H9 (cell line): ENCODE measurements around the gene MEF2A. TPM values are rescaled to one million over a fixed set of nuclear protein-coding genes. Genes with fewer than 3 reads are reported as not detected.

Experiments used
- DNase-seq: peaks from one replicate; pipeline ENCODE4 v3.0.0-alpha.2; 2017
- H2AFZ ChIP-seq: one replicate; pipeline ENCODE4 v1.6.1; 2013; ENCODE audit warnings: mild to moderate bottlenecking, low read length, control low read depth, moderate library complexity
- H2AK5ac ChIP-seq: 2 replicates; pipeline ENCODE4 v1.6.1; 2013; ENCODE audit warnings: low read length, control low read depth, mixed read lengths; ENCODE audit not compliant: insufficient read length
- H2BK120ac ChIP-seq: one replicate; pipeline ENCODE4 v1.6.1; 2013; ENCODE audit warnings: low read depth, mild to moderate bottlenecking, low read length, control low read depth, inconsistent platforms; ENCODE audit not compliant: poor library complexity, severe bottlenecking
- H2BK12ac ChIP-seq: 2 replicates; pipeline ENCODE4 v1.6.1; 2013; ENCODE audit warnings: low read length, control low read depth, mixed read lengths, low read depth; ENCODE audit not compliant: insufficient read length
- H2BK15ac ChIP-seq: 2 replicates; pipeline ENCODE4 v1.6.1; 2013; ENCODE audit warnings: low read depth, low read length, control low read depth
- H2BK20ac ChIP-seq: one replicate; pipeline ENCODE4 v1.6.1; 2013; ENCODE audit warnings: low read depth, mild to moderate bottlenecking, low read length, control low read depth, inconsistent platforms; ENCODE audit not compliant: poor library complexity, severe bottlenecking
- H2BK5ac ChIP-seq: 2 replicates; pipeline ENCODE4 v1.6.1; 2013; ENCODE audit warnings: low read length, control low read depth, mixed read lengths; ENCODE audit not compliant: insufficient read length
- H3K14ac ChIP-seq: 2 replicates; pipeline ENCODE4 v1.6.1; 2013; ENCODE audit warnings: low read length, control low read depth; ENCODE audit not compliant: insufficient read depth
- H3K18ac ChIP-seq: 2 replicates; pipeline ENCODE4 v1.6.1; 2013; ENCODE audit warnings: low read depth, mild to moderate bottlenecking, mixed read lengths, low read length, control low read depth; ENCODE audit not compliant: insufficient read length
- H3K23ac ChIP-seq: 2 replicates; pipeline ENCODE4 v1.6.1; 2013; ENCODE audit warnings: low read length, control low read depth, mixed read lengths, low read depth; ENCODE audit not compliant: insufficient read length
- H3K23me2 ChIP-seq: 2 replicates; pipeline ENCODE4 v1.6.1; 2013; ENCODE audit warnings: low read depth, mild to moderate bottlenecking, mixed read lengths, low read length, control low read depth; ENCODE audit not compliant: insufficient read length, poor library complexity, severe bottlenecking
- H3K27ac ChIP-seq: 2 replicates; pipeline ENCODE4 v1.5.1; 2013; ENCODE audit warnings: low read length, control low read depth, mixed read lengths, low read depth; ENCODE audit not compliant: insufficient read length
- H3K27me3 ChIP-seq: 2 replicates; pipeline ENCODE4 v1.6.1; 2013; ENCODE audit warnings: low read length, control low read depth, inconsistent platforms; ENCODE audit not compliant: insufficient read depth
- H3K4ac ChIP-seq: 2 replicates; pipeline ENCODE4 v1.6.1; 2013; ENCODE audit warnings: low read depth, mild to moderate bottlenecking, control low read depth, inconsistent platforms, low read length, moderate library complexity
- H3K4me1 ChIP-seq: 2 replicates; pipeline ENCODE4 v1.6.1; 2013; ENCODE audit warnings: low read length, control low read depth, inconsistent platforms; ENCODE audit not compliant: insufficient read depth
- H3K4me2 ChIP-seq: 2 replicates; pipeline ENCODE4 v1.6.1; 2013; ENCODE audit warnings: low read length, control low read depth, mixed read lengths; ENCODE audit not compliant: insufficient read length, insufficient read depth
- H3K56ac ChIP-seq: 2 replicates; pipeline ENCODE4 v1.6.1; 2013; ENCODE audit warnings: low read depth, mild to moderate bottlenecking, mixed read lengths, low read length, control low read depth; ENCODE audit not compliant: insufficient read length
- H3K79me1 ChIP-seq: 2 replicates; pipeline ENCODE4 v1.6.1; 2013; ENCODE audit warnings: low read depth, mild to moderate bottlenecking, moderate library complexity, low read length, control low read depth, inconsistent platforms; ENCODE audit not compliant: insufficient read depth, poor library complexity, severe bottlenecking
- H3K79me2 ChIP-seq: 2 replicates; pipeline ENCODE4 v1.6.1; 2013; ENCODE audit warnings: low read length, control low read depth, inconsistent platforms; ENCODE audit not compliant: insufficient read depth
- H3K9ac ChIP-seq: 2 replicates; pipeline ENCODE4 v1.6.1; 2013; ENCODE audit warnings: low read length, control low read depth, mixed read lengths; ENCODE audit not compliant: insufficient read length; ENCODE audit errors: extremely low read depth
- H3K9me3 ChIP-seq: one replicate; pipeline ENCODE4 v1.6.1; 2013; ENCODE audit warnings: low read depth, low read length, inconsistent platforms; ENCODE audit not compliant: control insufficient read depth
- H3T11ph ChIP-seq: one replicate; pipeline ENCODE4 v1.6.1; 2013; ENCODE audit warnings: mild to moderate bottlenecking, low read length, control low read depth, inconsistent platforms
- H4K20me1 ChIP-seq: one replicate; pipeline ENCODE4 v1.6.1; 2013; ENCODE audit not compliant: control insufficient read depth, insufficient read length, insufficient read depth
- H4K5ac ChIP-seq: 2 replicates; pipeline ENCODE4 v1.6.1; 2013; ENCODE audit warnings: low read depth, mild to moderate bottlenecking, mixed read lengths, low read length, control low read depth; ENCODE audit not compliant: insufficient read length
- H4K8ac ChIP-seq: replicated peaks from 2 replicates; pipeline ENCODE4 v1.6.1; 2013; ENCODE audit warnings: low read length, control low read depth, mixed read lengths, low read depth; ENCODE audit not compliant: insufficient read length
- H4K91ac ChIP-seq: 2 replicates; pipeline ENCODE4 v1.6.1; 2013; ENCODE audit warnings: low read depth, mild to moderate bottlenecking, moderate library complexity, mixed read lengths, low read length, control low read depth; ENCODE audit not compliant: insufficient read length
- H3K27ac Mint-ChIP-seq, 3 experiments: 2 replicates in 2 of 3; 3 replicates in 1 of 3; pipeline ENCODE4 v1.8.0; 2020 to 2021; ENCODE audit warnings: mixed read lengths in 3 of 3, mild to moderate bottlenecking in 1 of 3, moderate library complexity in 1 of 3
- H3K27me3 Mint-ChIP-seq: 2 replicates; pipeline ENCODE4 v1.8.0; 2021; ENCODE audit warnings: low read depth, mild to moderate bottlenecking, moderate library complexity, mixed read lengths
- H3K36me3 Mint-ChIP-seq, 3 experiments: 2 replicates in 2 of 3; 3 replicates in 1 of 3; pipeline ENCODE4 v1.8.0; 2020 to 2021; ENCODE audit warnings: low read depth in 3 of 3, mixed read lengths in 3 of 3; ENCODE audit not compliant: insufficient read depth in 1 of 3
- H3K4me1 Mint-ChIP-seq, 2 experiments: 2 replicates each; pipeline ENCODE4 v1.8.0; 2020; ENCODE audit warnings: mixed read lengths in 2 of 2
- H3K4me3 Mint-ChIP-seq, 2 experiments: 2 replicates in 1 of 2; 3 replicates in 1 of 2; pipeline ENCODE4 v1.8.0; 2020 to 2021; ENCODE audit warnings: mild to moderate bottlenecking in 2 of 2, mixed read lengths in 2 of 2, moderate library complexity in 1 of 2
- H3K9me3 Mint-ChIP-seq, 2 experiments: 2 replicates in 1 of 2; 3 replicates in 1 of 2; pipeline ENCODE4 v1.8.0; 2020; ENCODE audit warnings: mild to moderate bottlenecking in 2 of 2, mixed read lengths in 2 of 2, moderate library complexity in 1 of 2
- WGBS: extraction: QIAGEN DNeasy Blood & Tissue Kit; methylation state at CpG from one replicate; pipeline ENCODE4 v1.1.7; 2013; ENCODE audit warnings: missing lambda C conversion rate, low lambda C conversion rate, mixed read lengths; ENCODE audit not compliant: insufficient read length; ENCODE audit errors: extremely low coverage; 5-methylcytosine and 5-hydroxymethylcytosine counted together
- total RNA-seq: library from RNA; stranded (reverse); gene quantifications from 2 replicates; pipeline ENCODE4 v1.2.1, GENCODE V29; 2021
- TF ChIP-seq, protein P1 (sequence below): fragments of 200-600 bp; sonication (generic); conservative IDR thresholded peaks from 3 replicates; pipeline ENCODE4 v1.8.0; 2021; ENCODE audit warnings: antibody characterized with exemption, mild to moderate bottlenecking

MEF2A gene
- total RNA-seq, 1 experiment from 2014 or later = 20.7 TPM

DNA sequence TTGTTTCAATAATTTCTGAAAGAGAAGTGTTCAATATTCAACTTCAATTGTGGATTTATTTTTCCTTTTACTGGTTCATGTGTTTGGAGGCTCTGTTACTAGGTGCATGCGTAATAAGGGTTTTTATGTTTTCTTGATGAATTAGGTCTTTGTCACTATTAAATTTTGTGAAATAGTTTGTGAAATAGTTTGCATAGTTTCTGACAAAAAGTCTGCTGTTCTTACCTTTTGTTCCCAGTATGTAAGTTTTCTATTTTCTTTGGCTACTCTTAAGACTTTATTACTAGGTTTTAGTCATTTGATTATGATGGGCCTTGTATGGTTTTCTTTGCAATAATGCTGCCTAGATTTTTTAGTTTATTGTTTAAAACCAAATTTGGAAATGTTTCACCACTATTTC lies 38.0 kb downstream of the MEF2A start:
- TF ChIP-seq, protein P1, sequence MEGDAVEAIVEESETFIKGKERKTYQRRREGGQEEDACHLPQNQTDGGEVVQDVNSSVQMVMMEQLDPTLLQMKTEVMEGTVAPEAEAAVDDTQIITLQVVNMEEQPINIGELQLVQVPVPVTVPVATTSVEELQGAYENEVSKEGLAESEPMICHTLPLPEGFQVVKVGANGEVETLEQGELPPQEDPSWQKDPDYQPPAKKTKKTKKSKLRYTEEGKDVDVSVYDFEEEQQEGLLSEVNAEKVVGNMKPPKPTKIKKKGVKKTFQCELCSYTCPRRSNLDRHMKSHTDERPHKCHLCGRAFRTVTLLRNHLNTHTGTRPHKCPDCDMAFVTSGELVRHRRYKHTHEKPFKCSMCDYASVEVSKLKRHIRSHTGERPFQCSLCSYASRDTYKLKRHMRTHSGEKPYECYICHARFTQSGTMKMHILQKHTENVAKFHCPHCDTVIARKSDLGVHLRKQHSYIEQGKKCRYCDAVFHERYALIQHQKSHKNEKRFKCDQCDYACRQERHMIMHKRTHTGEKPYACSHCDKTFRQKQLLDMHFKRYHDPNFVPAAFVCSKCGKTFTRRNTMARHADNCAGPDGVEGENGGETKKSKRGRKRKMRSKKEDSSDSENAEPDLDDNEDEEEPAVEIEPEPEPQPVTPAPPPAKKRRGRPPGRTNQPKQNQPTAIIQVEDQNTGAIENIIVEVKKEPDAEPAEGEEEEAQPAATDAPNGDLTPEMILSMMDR = no peak
- no peak overlapping the region for H4K91ac ChIP-seq
- H3K27ac ChIP-seq = no peak overlapping the region
- no peaks in the 10 kb centered on the region for H3K79me1 ChIP-seq
- no peak overlapping the region for H3K56ac ChIP-seq
- H3K27ac Mint-ChIP-seq = peak overlapping the region; percentile 20 to 88 (median 50); a peak in 3 of 7 replicates
- H3K23ac ChIP-seq = no peak overlapping the region
- H3K4me1 ChIP-seq = no peaks in the 10 kb centered on the region; the same call in 1 of the 2 replicates
- no peak overlapping the region for H2BK20ac ChIP-seq
- no peak overlapping the region for H3T11ph ChIP-seq
- no peak overlapping the region for H2AK5ac ChIP-seq
- WGBS = no CpG with 5 or more reads among the region's 1 CpG
- H4K5ac ChIP-seq = no peak overlapping the region
- H3K36me3 Mint-ChIP-seq = peaks cover 8 to 32% (median 13%) of the 10 kb centered on the region in 3 experiments
- H3K4ac ChIP-seq = no peak overlapping the region
- H2AFZ ChIP-seq = no peak overlapping the region
- no peak overlapping the region for H2BK5ac ChIP-seq
- H3K9me3 Mint-ChIP-seq = peaks cover 0 to 4% of the 10 kb centered on the region in 2 experiments; a peak in 2 of 5 replicates
- no peak overlapping the region for H3K18ac ChIP-seq
- no peak overlapping the region for H3K9ac ChIP-seq
- H3K4me1 Mint-ChIP-seq = peaks cover 37 to 42% of the 10 kb centered on the region in 2 experiments
- H2BK120ac ChIP-seq = no peak overlapping the region
- H2BK12ac ChIP-seq = no peak overlapping the region
- DNase-seq = no peak
- no peak overlapping the region for H4K8ac ChIP-seq
- H3K4me3 Mint-ChIP-seq = no peak overlapping the region
- H3K9me3 ChIP-seq = no peaks in the 10 kb centered on the region
- H2BK15ac ChIP-seq = no peak overlapping the region
- no peaks in the 10 kb centered on the region for H3K27me3 Mint-ChIP-seq
- no peaks in the 10 kb centered on the region for H4K20me1 ChIP-seq
- H3K23me2 ChIP-seq = no peaks in the 10 kb centered on the region
- H3K14ac ChIP-seq = no peak overlapping the region
- peaks cover 1% of the 10 kb centered on the region; the same call in 1 of the 2 replicates for H3K79me2 ChIP-seq
- H3K27me3 ChIP-seq = no peaks in the 10 kb centered on the region
- no peak overlapping the region for H3K4me2 ChIP-seq
